Chondrocyte (in vitro differentiated cells): ENCODE results near the gene PPFIBP1. TPM values are rescaled to one million over a fixed set of nuclear protein-coding genes. Genes with fewer than 3 reads are reported as not detected.

Experiments used
- DNase-seq: peaks from one replicate; pipeline ENCODE4 v3.0.0; 2021; ENCODE audit warnings: mixed read lengths, low spot score
- H3K27ac Mint-ChIP-seq: one replicate; pipeline ENCODE4 v1.8.0; 2021; ENCODE audit warnings: mild to moderate bottlenecking, moderate library complexity, mixed read lengths; ENCODE audit not compliant: unreplicated experiment
- H3K27me3 Mint-ChIP-seq: 2 replicates; pipeline ENCODE4 v1.8.0; 2021; ENCODE audit warnings: low read depth, mixed read lengths
- H3K36me3 Mint-ChIP-seq: 2 replicates; pipeline ENCODE4 v1.8.0; 2021; ENCODE audit warnings: low read depth, mixed read lengths
- H3K4me1 Mint-ChIP-seq: 2 replicates; pipeline ENCODE4 v1.8.0; 2021; ENCODE audit warnings: low read depth, mild to moderate bottlenecking, mixed read lengths
- H3K4me3 Mint-ChIP-seq: one replicate; pipeline ENCODE4 v1.8.0; 2021; ENCODE audit warnings: mild to moderate bottlenecking, moderate library complexity, mixed read lengths; ENCODE audit not compliant: unreplicated experiment
- H3K9me3 Mint-ChIP-seq: 2 replicates; pipeline ENCODE4 v1.8.0; 2021; ENCODE audit warnings: low read depth, mixed read lengths
- CTCF ChIP-seq: fragments of 200-600 bp; sonication (generic); IDR thresholded peaks from 2 replicates; pipeline ENCODE4 v1.5.0; 2021; ENCODE audit warnings: antibody characterized with exemption, mild to moderate bottlenecking, moderate library complexity
- total RNA-seq: library from RNA; stranded (reverse); gene quantifications from 3 replicates; pipeline ENCODE4 v1.2.1, GENCODE V29; 2021

The PPFIBP1 gene
- total RNA-seq, 1 donor from 2014 or later: 85.0 TPM

GRCh38 chr12:27552235-27552634, 28.2 kb downstream of the PPFIBP1 start:
- no peak for TF ChIP-seq CTCF
- H3K27me3 Mint-ChIP-seq: no peaks in the 10 kb centered on the region
- H3K4me3 Mint-ChIP-seq: no peak overlapping the region
- peaks cover 77% of the 10 kb centered on the region for H3K4me1 Mint-ChIP-seq
- no peak for DNase-seq
- no peaks in the 10 kb centered on the region for H3K9me3 Mint-ChIP-seq
- H3K27ac Mint-ChIP-seq: peak overlapping the region; percentile 2
- no peaks in the 10 kb centered on the region for H3K36me3 Mint-ChIP-seq

- H3K36me3 Mint-ChIP-seq: no peaks in the 10 kb centered on the region
- H3K27me3 Mint-ChIP-seq: no peaks in the 10 kb centered on the region
- TF ChIP-seq CTCF: no peak
- no peak overlapping the region for H3K27ac Mint-ChIP-seq
- no peaks in the 10 kb centered on the region for H3K9me3 Mint-ChIP-seq
- no peak for DNase-seq
- H3K4me3 Mint-ChIP-seq: no peak overlapping the region
- peaks cover 84% of the 10 kb centered on the region for H3K4me1 Mint-ChIP-seq
Measured at GRCh38 chr12:27552886-27553560, 29.0 kb downstream of the PPFIBP1 start.

- peak overlapping the region; percentile 95 for H3K27ac Mint-ChIP-seq
- TF ChIP-seq CTCF: no peak
- peak overlapping the region; percentile 68 for H3K4me3 Mint-ChIP-seq
- H3K36me3 Mint-ChIP-seq: no peaks in the 10 kb centered on the region
- peaks cover 80% of the 10 kb centered on the region for H3K4me1 Mint-ChIP-seq
- no peaks in the 10 kb centered on the region for H3K9me3 Mint-ChIP-seq
- H3K27me3 Mint-ChIP-seq: no peaks in the 10 kb centered on the region
- no peak for DNase-seq
Measured at GRCh38 chr12:27553941-27554340, 29.9 kb downstream of the PPFIBP1 start.

GRCh38 chr12:27554421-27555186, 30.6 kb downstream of the PPFIBP1 start:
- no peak for TF ChIP-seq CTCF
- Mint-ChIP-seq H3K9me3 (no peaks in the 10 kb centered on the region), H3K36me3 (no peaks in the 10 kb centered on the region), H3K4me3 (peak overlapping the region; percentile 68), H3K4me1 (peaks cover 74% of the 10 kb centered on the region), H3K27ac (peak overlapping the region; percentile 95), H3K27me3 (no peaks in the 10 kb centered on the region)
- DNase-seq: no peak

- no peak for DNase-seq
- Mint-ChIP-seq H3K4me1 (peaks cover 70% of the 10 kb centered on the region), H3K9me3 (no peaks in the 10 kb centered on the region), H3K27ac (peak overlapping the region; percentile 95), H3K36me3 (no peaks in the 10 kb centered on the region), H3K27me3 (no peaks in the 10 kb centered on the region), H3K4me3 (peak overlapping the region; percentile 68)
- no peak for TF ChIP-seq CTCF
Measured at GRCh38 chr12:27555361-27555760, 31.4 kb downstream of the PPFIBP1 start.
